ENCODE measurements around the gene TMEM126B.
A peak's percentile ranks its signal among the peaks of the same experiment; 100 is the strongest.
"Not testable (repeated sequence)": the region's sequence is repeated elsewhere in the genome, so short reads cannot be mapped to it uniquely, and the experiment has no call there.

Gene TMEM126B

DNA sequence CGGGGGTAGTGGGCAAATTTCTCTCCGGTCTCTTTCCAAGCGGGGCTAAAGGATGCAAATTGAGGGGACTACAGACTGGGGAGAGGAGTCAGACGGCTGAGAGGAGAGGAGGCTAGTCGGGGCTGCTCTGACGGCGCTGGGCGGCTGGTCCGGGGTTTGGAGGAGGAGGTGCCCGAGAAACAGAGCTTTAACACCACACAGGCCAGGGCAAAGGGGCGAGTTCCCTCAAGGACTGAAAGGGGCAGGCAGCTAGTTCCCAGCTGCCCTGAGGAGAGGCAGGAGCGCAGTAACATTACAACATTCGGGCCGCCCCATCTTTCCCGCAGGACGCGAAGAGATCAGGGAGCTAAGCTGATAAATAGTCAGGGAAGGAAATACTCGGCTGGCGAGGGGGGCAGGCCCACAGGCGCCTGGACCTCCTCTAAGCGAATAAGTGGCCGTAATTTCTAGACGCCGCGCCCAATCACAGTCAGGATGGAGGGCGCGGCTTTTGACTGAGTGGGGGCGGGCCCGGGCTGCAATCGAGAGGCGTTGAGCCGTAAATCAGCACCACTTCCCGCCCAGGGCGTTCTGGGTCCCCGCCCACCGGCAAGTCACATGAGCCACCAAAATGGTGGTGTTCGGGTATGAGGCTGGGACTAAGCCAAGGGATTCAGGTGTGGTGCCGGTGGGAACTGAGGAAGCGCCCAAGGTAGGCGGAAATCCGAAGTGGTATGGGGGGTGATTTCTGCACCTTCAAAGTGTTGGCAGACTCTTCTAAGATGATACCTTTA is at the start of gene TMEM126B:
Gene TMEM126B (plus strand): TSS at position 596 of the 773 bp plus-strand sequence. CDS start 15 bp downstream, at position 611.
- DNase-seq = peak; percentile 99

DNA sequence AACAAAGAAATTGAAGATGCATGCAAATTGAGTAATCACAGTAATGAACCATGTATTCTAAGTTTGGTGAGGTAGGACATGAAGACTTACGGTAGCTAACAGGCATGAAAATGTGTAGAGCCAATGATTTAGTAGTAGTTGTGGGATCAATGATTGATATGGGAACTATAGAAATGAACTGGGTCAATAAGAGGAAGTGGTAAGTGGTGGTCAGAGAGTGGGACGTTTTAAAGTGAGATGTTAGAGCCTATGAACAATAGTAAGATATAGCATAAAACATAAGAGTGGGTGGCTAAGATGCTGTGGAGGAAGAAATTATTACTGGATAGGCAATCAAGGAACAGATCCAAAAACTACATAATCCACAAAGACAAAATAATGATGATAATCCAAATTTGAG is 46.3 kb upstream of the TMEM126B start:
- no peak for DNase-seq

DNA sequence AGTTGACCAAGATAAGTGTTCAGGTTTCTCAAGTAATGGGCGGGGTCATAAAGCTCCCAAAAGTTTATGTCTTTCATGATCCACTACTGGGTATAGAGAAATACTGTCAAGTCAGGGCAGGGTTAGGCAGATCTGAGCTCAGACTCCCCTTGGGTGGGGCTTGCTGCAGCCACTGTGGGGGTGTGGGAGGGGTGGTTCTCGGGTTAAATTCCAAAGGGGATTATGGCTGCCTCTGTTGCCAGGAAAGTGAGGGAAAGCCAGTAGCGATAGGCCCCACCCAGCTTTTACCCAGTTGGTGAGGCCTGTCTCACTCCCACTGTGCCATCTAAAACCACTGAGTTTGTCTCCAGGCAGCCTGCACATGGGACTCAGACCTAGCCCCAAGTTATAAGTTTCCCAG is 39.0 kb upstream of the TMEM126B start:
- DNase-seq = no peak

DNA sequence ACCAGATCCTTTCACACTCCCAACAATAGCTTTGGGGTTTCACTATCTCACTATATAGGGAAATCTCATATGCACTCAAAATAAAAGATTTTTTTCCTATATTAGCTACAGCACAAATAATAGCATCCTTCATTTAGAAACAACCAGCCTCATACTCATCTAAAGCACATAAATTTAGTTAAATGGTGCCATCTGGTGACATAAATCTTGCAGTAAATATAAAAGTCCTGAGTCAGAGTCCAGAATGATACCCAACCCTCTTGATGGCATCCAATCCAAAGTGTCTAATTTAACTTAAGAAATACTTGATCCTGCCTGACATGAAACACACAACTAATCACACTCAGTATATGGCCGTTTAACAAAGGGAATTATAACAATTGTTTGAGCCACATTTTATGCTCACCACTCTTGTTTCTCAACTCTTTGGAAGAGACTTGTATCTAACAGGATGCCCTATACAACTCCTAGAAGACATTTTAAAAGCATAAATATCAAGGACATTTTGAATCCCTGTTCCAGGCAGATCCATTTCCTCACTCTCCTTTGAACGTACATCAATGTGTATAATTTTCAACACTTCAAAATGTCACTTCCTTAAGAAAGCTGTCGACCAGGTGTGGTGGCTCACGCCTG is 37.4 kb upstream of the TMEM126B start:
- DNase-seq = no peak

DNA sequence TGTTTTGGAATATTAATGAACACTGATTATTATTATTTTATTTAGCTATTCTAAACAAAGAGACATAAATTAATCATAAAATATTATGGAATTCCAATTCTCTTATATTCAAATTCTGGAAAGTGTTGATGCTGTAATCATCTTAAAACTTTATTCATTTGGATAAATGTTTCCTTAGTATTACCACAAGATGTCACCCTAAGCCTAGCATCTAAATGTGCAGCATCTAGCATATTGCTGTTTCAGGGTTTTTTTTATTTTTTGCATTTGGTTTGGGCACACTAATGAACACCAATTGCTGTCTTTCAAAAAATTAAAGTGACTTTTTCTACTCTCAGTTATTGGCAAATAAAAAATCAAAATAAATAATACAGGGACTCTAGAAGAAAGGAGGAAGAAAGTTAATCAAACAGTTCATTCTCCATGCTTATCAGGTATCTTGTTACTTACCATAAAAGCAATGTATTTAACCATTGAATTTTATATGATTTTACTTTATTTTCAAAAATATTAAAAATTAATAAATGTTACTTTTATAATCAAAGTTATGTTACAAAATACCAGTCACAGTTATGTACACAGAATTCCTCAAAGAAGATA is 33.0 kb upstream of the TMEM126B start:
- DNase-seq = no peak

DNA sequence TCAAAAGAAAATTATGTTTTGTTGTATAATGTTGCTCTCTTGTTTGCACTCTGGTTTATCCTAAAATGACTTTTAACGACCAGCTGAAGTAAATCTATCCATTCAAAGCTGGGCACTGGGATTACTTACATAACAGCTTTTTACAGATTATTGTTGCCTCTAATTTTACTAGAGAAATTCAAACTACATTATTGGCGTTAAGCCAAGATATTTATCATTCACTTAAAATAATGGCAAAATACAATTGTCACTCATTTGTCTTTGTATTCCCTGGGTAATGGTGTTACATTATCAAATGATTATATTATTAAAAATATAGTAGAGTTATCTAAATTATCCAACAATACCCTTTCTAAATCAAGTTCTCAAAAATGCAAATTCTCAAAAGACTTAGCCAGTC is 31.5 kb upstream of the TMEM126B start:
- DNase-seq = no peak

DNA sequence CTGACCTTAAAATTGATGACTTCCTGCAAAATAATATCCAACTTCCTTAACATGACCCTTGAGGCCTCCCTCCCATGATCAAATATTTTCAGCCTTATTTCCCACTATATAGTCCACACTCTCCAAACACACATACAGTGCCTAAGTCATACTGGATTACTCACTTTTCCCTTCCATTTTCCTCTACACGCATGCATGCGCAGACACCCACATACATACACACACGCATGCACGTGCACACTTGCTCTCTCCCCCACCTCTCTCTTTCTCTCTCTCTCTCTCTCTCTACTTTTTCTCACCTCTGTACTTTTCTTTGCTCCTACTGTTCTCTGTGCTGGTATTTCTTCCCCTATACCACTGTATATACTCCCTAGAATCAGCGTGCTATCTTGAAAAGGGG is 29.3 kb upstream of the TMEM126B start:
- no peak for DNase-seq

DNA sequence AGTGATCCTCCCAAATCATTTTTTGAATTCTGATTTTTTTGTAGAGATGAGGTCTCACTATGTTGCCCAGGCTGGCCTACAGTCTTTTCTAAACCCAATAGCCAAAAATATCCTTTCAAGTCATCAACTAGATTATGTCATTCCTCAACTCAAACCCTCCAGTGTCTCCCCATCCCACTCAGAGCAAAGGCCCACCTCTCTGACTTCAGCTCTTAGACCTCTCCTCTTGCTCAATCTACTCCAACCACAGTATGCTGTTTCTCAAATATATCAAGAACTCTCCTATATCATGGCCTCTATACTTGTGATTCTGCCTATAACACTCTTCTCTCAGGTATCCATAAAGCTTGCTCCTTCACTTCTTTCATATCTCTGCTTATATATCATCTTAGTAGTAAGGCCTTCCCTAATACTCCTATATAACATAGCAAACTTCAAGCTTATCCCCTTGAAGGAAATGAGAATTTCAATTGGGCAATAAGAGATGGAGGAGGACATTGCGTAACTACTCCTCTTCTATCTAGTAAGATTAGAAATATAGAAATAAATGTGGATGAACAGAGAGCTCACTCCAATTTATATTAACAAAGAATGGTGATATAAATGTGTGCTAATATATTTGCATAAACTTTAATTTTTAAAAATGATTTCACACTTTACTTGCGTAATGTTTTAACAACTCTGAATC is 25.7 kb upstream of the TMEM126B start:
- no peak for DNase-seq

DNA sequence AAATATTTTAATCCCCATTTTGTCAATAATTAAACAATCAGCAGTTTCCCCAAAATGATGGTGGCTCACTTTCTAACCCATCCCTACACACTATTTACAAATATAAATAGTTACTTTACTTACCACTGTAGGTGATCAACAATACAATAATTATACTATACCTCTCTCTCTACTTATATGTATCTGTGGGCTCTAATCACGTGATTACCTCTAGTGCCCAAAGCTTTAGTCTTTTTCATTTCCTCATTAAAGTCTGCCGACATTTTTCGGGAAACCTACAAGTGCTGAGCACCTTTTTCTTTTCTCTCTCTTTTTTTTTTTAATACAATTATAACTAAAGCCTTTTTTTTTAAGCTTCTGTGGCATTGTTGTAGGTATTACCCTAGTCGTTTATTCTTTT is 25.2 kb upstream of the TMEM126B start:
- no peak for DNase-seq

DNA sequence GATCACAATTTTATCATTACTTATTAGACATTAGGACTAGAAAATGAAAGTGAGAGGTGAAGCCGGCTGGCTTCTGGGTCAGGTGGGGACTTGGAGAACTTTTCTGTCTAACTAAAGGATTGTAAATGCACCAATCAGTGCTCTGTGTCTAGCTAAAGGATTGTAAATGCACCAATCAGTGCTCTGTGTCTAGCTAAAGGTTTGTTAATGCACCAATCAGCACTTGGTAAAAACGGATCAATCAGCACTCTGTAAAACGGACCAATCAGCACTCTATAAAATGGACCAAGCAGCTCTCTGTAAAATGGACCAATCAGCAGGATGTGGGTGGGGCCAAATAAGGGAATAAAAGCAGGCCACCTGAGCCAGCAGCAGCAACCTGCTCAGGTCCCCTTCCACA is 22.2 kb upstream of the TMEM126B start:
- DNase-seq = not testable (repeated sequence)

DNA sequence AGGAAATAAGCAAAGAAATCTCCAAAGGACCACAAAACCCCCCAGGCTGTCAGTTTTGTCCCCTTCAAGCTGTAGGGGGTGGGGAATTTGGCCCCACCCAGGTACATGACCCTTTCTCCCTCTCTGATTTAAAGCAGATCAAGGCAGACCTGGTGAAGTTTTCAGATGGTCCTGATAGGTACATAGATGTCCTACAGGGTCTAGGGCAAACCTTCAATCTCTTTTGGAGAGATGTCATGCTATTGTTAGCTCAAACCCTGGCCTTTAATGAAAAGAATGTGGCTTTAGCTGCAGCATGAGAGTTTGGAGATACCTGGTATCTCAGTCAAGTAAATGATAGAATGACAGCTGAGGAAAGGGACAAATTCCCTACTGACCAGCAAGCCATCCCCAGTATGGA is 19.8 kb upstream of the TMEM126B start:
- DNase-seq = not testable (repeated sequence)

DNA sequence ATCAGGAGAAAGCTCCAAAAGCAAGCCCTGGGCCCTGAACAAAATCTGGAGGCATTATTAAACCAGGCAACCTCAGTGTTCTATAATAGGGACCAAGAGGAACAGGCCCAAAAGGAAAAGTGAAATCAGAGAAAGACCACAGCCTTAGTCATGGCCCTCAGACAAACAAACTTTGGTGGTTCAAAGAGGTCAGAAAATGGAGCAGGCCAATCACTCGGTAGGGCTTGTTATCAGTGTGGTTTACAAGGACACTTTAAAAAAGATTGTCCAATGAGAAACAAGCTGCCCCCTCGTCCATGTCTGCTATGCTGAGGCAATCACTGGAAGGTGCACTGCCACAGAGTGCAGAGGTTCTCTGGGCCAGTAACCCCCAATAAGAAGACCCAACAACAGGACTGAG is 19.1 kb upstream of the TMEM126B start:
- DNase-seq = not testable (repeated sequence)

DNA sequence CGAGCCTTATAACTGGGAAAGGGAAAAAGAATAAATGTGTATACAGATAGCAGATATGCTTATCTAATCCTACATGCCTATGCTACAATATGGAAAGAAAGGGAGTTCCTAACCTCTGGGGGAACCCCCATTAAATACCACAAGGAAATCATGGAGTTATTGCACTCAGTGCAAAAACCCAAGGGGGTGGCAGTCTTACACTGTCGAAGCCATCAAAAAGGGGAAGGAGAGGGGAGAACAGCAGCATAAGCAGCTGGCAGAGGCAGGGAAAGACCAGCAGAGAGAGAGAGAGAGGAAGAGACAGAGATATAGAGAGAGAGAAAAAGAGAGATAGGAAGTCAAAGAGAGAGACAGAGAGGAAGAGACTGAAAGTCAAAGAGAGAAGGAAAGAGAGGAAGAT is 16.8 kb upstream of the TMEM126B start:
- DNase-seq = not testable (repeated sequence)

DNA sequence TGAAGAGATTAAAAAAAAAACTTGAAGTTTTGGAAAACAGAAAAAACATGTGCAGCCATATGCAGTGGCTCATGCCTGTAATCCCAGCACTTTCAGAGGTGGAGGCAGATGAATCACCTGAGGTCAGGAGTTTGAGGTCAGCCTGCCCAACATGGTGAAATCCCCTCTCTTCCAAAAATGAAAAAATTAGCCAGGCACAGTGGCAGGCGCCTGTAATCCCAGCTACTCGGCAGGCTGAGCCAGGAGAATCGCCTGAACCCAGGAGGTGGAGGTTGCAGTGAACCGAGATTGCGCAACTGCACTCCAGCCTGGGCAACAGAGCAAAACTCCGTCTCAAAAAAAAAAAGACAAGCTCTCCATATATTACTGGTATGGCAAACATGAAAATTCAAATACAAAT is 8.9 kb upstream of the TMEM126B start:
- no peak for DNase-seq

DNA sequence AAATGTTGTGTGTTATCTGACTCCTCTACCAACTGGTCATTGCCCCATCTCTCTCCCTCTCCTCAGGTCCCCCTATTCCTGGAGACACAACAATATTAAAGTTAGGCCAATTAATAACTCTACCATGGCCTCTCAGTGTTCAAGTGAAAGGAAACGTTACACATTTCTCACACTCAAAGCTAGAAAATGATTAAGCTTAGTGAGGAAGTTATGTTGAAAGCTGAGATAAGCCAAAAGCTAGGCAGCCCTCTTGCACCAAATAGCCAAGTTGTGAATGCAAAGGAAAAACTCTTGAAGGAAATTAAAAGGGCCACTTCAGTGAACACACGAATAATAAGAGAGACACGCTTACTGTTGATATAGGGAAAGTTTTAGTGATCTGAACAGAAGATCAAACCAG is 8.1 kb upstream of the TMEM126B start:
- no peak for DNase-seq

DNA sequence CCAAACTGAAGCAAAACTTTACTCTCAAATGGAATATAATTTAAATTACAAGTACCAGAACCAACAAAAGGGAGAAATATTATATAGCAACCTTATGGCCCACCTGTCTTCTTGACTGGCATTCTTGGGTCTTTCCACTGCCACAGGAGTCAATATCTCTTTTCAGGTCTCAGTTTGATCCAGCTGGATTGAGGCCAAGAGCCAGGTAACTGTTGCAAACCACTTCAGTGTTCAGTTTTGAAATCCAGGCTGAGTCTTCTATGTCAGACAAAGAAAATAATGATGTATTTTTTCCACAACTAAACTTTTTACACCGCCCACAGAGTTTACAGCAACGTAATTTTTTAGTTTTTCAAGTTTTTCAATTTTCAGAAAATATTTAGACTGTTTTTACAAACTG is 1.9 kb upstream of the TMEM126B start:
- DNase-seq = no peak

DNA sequence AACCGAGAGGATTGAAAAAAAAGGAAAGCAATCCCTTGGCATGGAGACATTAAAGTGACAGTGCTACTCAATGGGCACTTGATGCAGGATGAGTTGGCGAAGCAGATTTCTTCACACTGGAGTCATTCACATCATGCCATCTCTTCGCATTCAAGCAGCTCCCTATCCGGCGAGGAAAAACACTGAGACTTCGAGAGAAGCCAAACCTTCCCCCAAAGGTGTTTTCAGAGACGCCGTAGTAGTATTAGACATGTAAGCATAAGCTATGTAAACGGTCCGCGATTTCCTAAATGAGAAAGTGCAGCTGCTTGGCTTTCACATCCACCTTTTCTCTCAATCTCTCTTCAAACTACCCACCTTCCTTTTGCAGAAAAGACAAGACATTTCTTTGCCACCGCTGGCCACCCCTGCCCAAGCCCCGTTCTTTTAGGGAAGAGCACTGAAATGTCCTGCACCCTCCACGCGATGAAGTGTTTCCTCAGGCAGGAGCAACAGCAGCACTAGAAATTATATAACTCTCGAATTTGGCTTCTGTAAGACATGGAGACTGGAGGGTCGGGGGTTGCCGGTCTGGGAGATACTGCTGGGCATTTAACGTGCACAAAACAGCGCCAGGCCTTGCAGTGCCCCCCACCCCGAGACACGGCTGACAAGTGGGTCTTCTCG is 928 bp upstream of the TMEM126B start, which contains the start of gene DLG2:
Gene DLG2 (minus strand): TSS at position 13 of the 666 bp plus-strand sequence.
- DNase-seq = peak; percentile 40

DNA sequence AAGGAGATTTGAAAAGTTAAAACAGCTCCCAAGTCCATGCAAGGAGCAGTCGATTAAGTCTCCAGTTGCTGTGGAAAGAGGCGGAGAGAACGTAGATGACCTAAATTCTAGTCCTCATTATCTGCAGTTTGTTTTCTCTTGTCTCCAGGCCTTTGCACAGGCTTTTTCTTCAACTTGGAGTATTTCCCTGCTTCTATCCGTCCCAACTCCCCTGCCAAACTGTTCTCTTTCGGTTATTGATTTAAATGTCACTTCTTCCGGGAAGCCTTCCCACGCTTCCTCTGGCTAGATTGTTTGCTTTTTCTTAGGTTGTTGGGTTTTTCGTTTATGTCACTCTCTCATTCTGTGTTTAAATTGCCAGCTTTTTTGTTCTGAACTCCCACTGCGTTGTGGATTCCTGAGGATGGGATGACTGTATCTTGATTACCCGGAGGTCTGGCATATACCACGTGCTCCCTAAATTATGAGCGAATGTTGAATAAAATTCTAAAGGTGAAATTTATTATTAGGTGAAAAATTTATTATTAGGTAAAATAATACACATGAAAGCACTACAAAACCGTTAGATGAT is 463 bp downstream of the TMEM126B start:
- no peak for DNase-seq

DNA sequence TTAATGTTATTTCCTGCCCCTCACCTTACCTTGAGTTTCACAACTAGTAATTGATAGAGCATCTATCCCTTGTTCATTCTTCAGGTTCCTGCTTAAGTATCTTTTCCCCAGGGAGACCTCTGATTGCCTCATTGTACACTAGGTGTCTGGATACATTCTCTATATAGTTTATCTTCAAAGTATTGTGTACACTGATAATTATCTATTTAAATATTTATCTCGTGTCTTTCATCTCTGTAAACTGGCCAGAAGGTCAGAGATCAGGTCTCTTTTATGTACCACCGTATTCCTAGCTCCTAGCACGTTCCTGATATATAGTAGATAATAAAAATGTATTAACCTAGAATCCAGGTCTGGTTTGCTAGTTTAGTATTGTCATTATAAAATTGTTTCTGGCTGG is 6.4 kb downstream of the TMEM126B start:
- no peak for DNase-seq

DNA sequence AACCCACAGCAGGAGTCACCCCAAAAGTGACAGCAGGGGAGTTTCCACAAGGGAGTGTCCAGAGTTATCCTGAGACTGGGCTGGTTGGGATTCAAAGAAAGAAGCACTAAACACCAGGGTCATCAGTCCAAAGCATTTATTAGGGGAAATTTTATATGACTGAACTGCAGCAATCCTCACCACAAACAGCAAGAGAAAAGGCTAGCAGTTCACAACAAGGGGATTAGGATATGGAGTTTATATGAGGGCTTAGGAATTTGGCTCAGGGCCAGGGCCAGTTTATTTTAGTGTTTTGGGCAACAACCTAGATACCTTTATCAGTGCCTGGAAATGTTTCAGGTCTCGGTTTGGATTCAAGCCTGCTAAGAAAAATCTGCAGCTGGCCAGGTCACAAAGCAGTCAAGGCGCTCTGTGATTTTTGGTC is 14.8 kb downstream of the TMEM126B start:
- no peak for DNase-seq

DNA sequence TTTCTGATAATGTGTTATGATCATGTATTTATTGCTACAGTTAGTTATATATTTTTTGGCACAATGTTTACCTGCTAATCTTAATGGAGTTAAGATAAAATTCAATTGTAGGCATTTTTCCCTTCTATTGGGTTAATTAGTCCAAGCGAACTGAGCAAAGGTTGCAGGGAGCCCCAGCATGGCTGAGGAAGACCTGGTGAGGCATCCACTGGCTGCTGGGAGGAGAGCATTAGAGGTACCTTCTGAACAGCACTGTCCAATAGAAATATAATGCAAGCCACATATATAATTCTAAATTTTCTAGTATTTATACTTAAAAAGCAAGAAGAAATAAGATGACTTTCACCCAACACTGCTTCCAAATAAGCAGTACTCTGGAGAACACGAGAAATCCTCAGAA is 18.7 kb downstream of the TMEM126B start:
- DNase-seq = no peak

DNA sequence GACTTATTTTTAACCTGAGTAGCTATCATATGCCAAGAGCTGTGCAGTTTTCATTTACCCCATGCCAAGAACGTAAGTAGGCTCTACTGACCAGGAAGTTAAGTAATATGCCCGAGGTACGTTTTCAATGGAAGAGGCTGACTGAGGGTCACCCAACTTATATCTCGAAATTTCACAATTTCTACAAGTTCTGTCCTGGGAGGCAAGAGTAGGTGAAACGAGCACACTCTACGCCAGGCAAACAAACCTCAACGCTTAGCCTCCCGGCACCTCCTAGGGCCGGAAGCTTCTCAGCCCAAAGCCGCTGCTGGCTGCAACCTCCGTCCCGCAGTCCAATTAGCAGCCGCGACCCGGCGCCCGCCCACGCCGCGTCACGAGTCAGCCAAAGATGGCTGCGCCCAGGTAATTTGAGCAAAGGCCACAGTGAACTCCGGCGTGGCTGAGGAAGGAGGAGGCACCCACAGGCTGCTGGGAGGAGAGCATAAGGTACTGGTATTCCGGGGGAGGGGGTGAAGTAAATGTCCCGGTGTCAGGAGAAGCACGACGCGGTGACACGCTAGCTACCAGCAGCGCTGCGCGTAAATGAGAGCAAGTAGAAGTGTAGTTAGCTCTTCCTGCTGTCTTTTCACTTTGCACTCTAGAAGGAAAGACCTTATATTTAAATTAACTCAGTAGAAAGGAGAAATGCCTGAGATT is 19.4 kb downstream of the TMEM126B start, which contains the start of gene TMEM126A:
Gene TMEM126A (plus strand): TSS at position 364 of the 696 bp plus-strand sequence. CDS start 2,289 bp downstream, outside the sequence.
- DNase-seq = peak; percentile 95

Measured in femur (tissue), 1 donor.